SK-N-SH (cell line): ENCODE results near the gene ARHGAP42.

ENCODE experiments used
- CTCF ChIP-seq: fragments of 200-600 bp; sonication (generic); IDR thresholded peaks from 2 replicates; pipeline ENCODE4 v1.6.1; 2017; ENCODE audit warnings: antibody characterized with exemption, mild to moderate bottlenecking, moderate library complexity
- EZH2phosphoT487 ChIP-seq: fragments of 200-600 bp; sonication (generic); IDR thresholded peaks from 2 replicates; pipeline ENCODE4 v1.6.1; 2017; ENCODE audit warnings: low read depth, mixed run types, mild to moderate bottlenecking, antibody characterized with exemption, moderate library complexity, borderline replicate concordance
- FOXM1 ChIP-seq: IDR thresholded peaks from 2 replicates; pipeline ENCODE4 v1.4.0; 2012; ENCODE audit warnings: low read depth, mild to moderate bottlenecking
- GABPA ChIP-seq: IDR thresholded peaks from 2 replicates; pipeline ENCODE4 v1.4.0; 2012; ENCODE audit warnings: low read depth, mild to moderate bottlenecking
- POLR2AphosphoS5 ChIP-seq: IDR thresholded peaks from 2 replicates; pipeline ENCODE4 v1.6.1; 2012; ENCODE audit warnings: low read depth, low read length
- RCOR1 ChIP-seq: fragments of 150-350 bp; IDR thresholded peaks from 2 replicates; pipeline ENCODE4 v1.6.1; 2017; ENCODE audit warnings: antibody characterized with exemption, low read length
- SIN3A ChIP-seq: IDR thresholded peaks from 2 replicates; pipeline ENCODE4 v1.6.1; 2012; ENCODE audit warnings: low read depth, mild to moderate bottlenecking, low read length, moderate library complexity, borderline replicate concordance

GRCh38 chr11:100903284-100903683, 216.2 kb downstream of the ARHGAP42 start:
- TF ChIP-seq RCOR1 (no peak), POLR2AphosphoS5 (no peak), SIN3A (no peak), CTCF (no peak), GABPA (no peak), FOXM1 (no peak), EZH2phosphoT487 (no peak)
